ENCODE data around the gene ACOT8. TPM values are rescaled to one million over a fixed set of nuclear protein-coding genes. Genes with fewer than 3 reads are reported as not detected.

Gene ACOT8
- total RNA-seq, 1 donor from 2014 or later = 20.6 TPM

GRCh38 chr20:45821947-45822346 lies 35.2 kb downstream of the ACOT8 start:
- Mint-ChIP-seq H3K4me3 (no peak overlapping the region), H3K9me3 (no peaks in the 10 kb centered on the region), H3K27me3 (peaks cover 24% of the 10 kb centered on the region), H3K4me1 (ENCODE audit: unreplicated experiment) (peaks cover 22% of the 10 kb centered on the region), H3K27ac (no peak overlapping the region), H3K36me3 (no peaks in the 10 kb centered on the region)
- DNase-seq (ENCODE audit: extremely low spot score, unreplicated experiment) = no peak
- TF ChIP-seq CTCF (conservative IDR thresholded peaks at IDR 0.05) = no peak

GRCh38 chr20:45819466-45819865 lies 37.7 kb downstream of the ACOT8 start:
- peaks cover 20% of the 10 kb centered on the region for H3K27me3 Mint-ChIP-seq

GRCh38 chr20:45818239-45818638 lies 39.0 kb downstream of the ACOT8 start:
- Mint-ChIP-seq H3K36me3 (peaks cover 4% of the 10 kb centered on the region), H3K4me1 (ENCODE audit: unreplicated experiment) (peaks cover 11% of the 10 kb centered on the region), H3K27me3 (peaks cover 10% of the 10 kb centered on the region), H3K9me3 (no peaks in the 10 kb centered on the region), H3K4me3 (no peak overlapping the region), H3K27ac (no peak overlapping the region)
- no peak for DNase-seq (ENCODE audit: extremely low spot score, unreplicated experiment)
- no peak for TF ChIP-seq CTCF (conservative IDR thresholded peaks at IDR 0.05)

More at GRCh38 chr20:45819466-45819865, 37.7 kb downstream of the ACOT8 start:
- DNase-seq (ENCODE audit: extremely low spot score, unreplicated experiment) = no peak
- TF ChIP-seq CTCF (conservative IDR thresholded peaks at IDR 0.05) = no peak
- Mint-ChIP-seq H3K9me3 (no peaks in the 10 kb centered on the region), H3K36me3 (peaks cover 4% of the 10 kb centered on the region), H3K4me1 (ENCODE audit: unreplicated experiment) (peaks cover 16% of the 10 kb centered on the region), H3K27ac (peak overlapping the region; percentile 4), H3K4me3 (no peak overlapping the region)

- peaks cover 16% of the 10 kb centered on the region for H3K4me1 Mint-ChIP-seq (ENCODE audit: unreplicated experiment)
- peak overlapping the region; percentile 73 for H3K27ac Mint-ChIP-seq
- no peak for TF ChIP-seq CTCF (conservative IDR thresholded peaks at IDR 0.05)
- DNase-seq (ENCODE audit: extremely low spot score, unreplicated experiment) = no peak
- peaks cover 4% of the 10 kb centered on the region for H3K36me3 Mint-ChIP-seq
- H3K9me3 Mint-ChIP-seq = no peaks in the 10 kb centered on the region
- H3K27me3 Mint-ChIP-seq = peaks cover 10% of the 10 kb centered on the region
- no peak overlapping the region for H3K4me3 Mint-ChIP-seq
These were observed 39.6 kb downstream of the ACOT8 start for GRCh38 chr20:45817376-45818194.

GRCh38 chr20:45816951-45817350 lies 40.2 kb downstream of the ACOT8 start:
- no peak overlapping the region for H3K27ac Mint-ChIP-seq
- peaks cover 7% of the 10 kb centered on the region for H3K36me3 Mint-ChIP-seq
- no peak for TF ChIP-seq CTCF (conservative IDR thresholded peaks at IDR 0.05)
- peaks cover 5% of the 10 kb centered on the region for H3K27me3 Mint-ChIP-seq
- H3K4me1 Mint-ChIP-seq (ENCODE audit: unreplicated experiment) = peaks cover 19% of the 10 kb centered on the region
- H3K4me3 Mint-ChIP-seq = no peak overlapping the region
- no peak for DNase-seq (ENCODE audit: extremely low spot score, unreplicated experiment)
- H3K9me3 Mint-ChIP-seq = no peaks in the 10 kb centered on the region

Data from type B pancreatic cell (in vitro differentiated cells).